IMR-90 (cell line): ENCODE measurements around the gene YPEL2. TPM values are rescaled to one million over a fixed set of nuclear protein-coding genes. Genes with fewer than 3 reads are reported as not detected.

Source experiments
- ATAC-seq: fragments of 200-7000 bp; cut with Tn5 transposase; 2 replicates; pipeline ENCODE4 v1.9.1; 2020; ENCODE audit warnings: low read depth, mild to moderate bottlenecking, moderate library complexity
- BruUV-seq: library from RNA; stranded (reverse); fragments of 400-500 nt; replicated peaks from 2 replicates; lab custom pipeline; 2021; lab: Mats Ljungman, UMichigan
- CTCF ChIA-PET: fragments of 300-600 bp; formaldehyde crosslinking; extraction: SDS; loops from one replicate; lab custom pipeline; 2021; ENCODE audit warnings: antibody characterized with exemption; lab: Yijun Ruan, JAX
- POLR2A ChIA-PET: fragments of 300-600 bp; sonication (Branson Sonifier 250); formaldehyde crosslinking; loops from one replicate; lab custom pipeline; 2022; ENCODE audit warnings: antibody characterized with exemption; ENCODE audit not compliant: unreplicated experiment; lab: Charles Lee
- DNase-seq: peaks from one replicate; pipeline ENCODE4 v3.0.0; 2013
- H2AFZ ChIP-seq: replicated peaks from 2 replicates; pipeline ENCODE3; 2013; ENCODE audit warnings: low read length, mild to moderate bottlenecking; ENCODE audit not compliant: poor library complexity
- H2AK5ac ChIP-seq: 2 replicates; pipeline ENCODE4 v1.6.1; 2013; ENCODE audit warnings: low read depth, low read length, inconsistent platforms
- H2AK9ac ChIP-seq: replicated peaks from 2 replicates; pipeline ENCODE3; 2013; ENCODE audit warnings: mild to moderate bottlenecking, low read depth, low read length, moderate library complexity; ENCODE audit not compliant: poor library complexity
- H2BK120ac ChIP-seq: 2 replicates; pipeline ENCODE4 v1.6.1; 2013; ENCODE audit warnings: low read depth, low read length, inconsistent platforms
- H2BK15ac ChIP-seq: 3 replicates; pipeline ENCODE4 v1.6.1; 2013; ENCODE audit warnings: low read depth, low read length, inconsistent platforms
- H2BK20ac ChIP-seq: 2 replicates; pipeline ENCODE4 v1.6.1; 2013; ENCODE audit warnings: low read depth, mild to moderate bottlenecking, inconsistent platforms, low read length, moderate library complexity
- H2BK5ac ChIP-seq: 2 replicates; pipeline ENCODE4 v1.6.1; 2013; ENCODE audit warnings: mild to moderate bottlenecking, low read depth, low read length, inconsistent platforms; ENCODE audit not compliant: poor library complexity, severe bottlenecking
- H3K14ac ChIP-seq: replicated peaks from 2 replicates; pipeline ENCODE4 v1.6.1; 2013; ENCODE audit warnings: low read depth, low read length, inconsistent platforms
- H3K18ac ChIP-seq: 2 replicates; pipeline ENCODE4 v1.6.1; 2013; ENCODE audit warnings: low read depth, low read length, control low read depth
- H3K23ac ChIP-seq: 2 replicates; pipeline ENCODE4 v1.6.1; 2013; ENCODE audit warnings: low read depth, low read length, inconsistent platforms
- H3K27ac ChIP-seq: 2 replicates; pipeline ENCODE4 v1.5.1; 2013; ENCODE audit warnings: mild to moderate bottlenecking, control low read depth, low read length; ENCODE audit not compliant: insufficient read depth
- H3K27me3 ChIP-seq: 2 replicates; pipeline ENCODE4 v1.6.1; 2013; ENCODE audit warnings: low read length; ENCODE audit not compliant: control insufficient read depth, insufficient read depth
- H3K36me3 ChIP-seq: 2 replicates; pipeline ENCODE4 v1.6.1; 2013; ENCODE audit warnings: low read length, mixed read lengths; ENCODE audit not compliant: control insufficient read depth, insufficient read depth
- H3K4ac ChIP-seq: 2 replicates; pipeline ENCODE4 v1.6.1; 2013; ENCODE audit warnings: low read depth, low read length, inconsistent platforms
- H3K4me1 ChIP-seq: 2 replicates; pipeline ENCODE4 v1.6.1; 2013; ENCODE audit warnings: low read length, mixed read lengths; ENCODE audit not compliant: control insufficient read depth, insufficient read depth
- H3K4me2 ChIP-seq: 2 replicates; pipeline ENCODE4 v1.6.1; 2013; ENCODE audit warnings: low read depth, mild to moderate bottlenecking, control low read depth, low read length, moderate library complexity
- H3K4me3 ChIP-seq: 2 replicates; pipeline ENCODE4 v1.5.1; 2013; ENCODE audit warnings: low read depth, mild to moderate bottlenecking, control low read depth, low read length, moderate library complexity; ENCODE audit not compliant: insufficient read depth
- H3K56ac ChIP-seq: 2 replicates; pipeline ENCODE4 v1.6.1; 2013; ENCODE audit warnings: low read length, inconsistent platforms; ENCODE audit not compliant: insufficient read depth; ENCODE audit errors: extremely low read depth
- H3K79me1 ChIP-seq, 2 experiments: 2 replicates each; pipeline ENCODE4 v1.6.1; 2013; ENCODE audit warnings: low read length in 2 of 2, inconsistent platforms in 1 of 2, low read depth in 1 of 2
- H3K9ac ChIP-seq: 2 replicates; pipeline ENCODE4 v1.6.1; 2013; ENCODE audit warnings: low read depth, low read length, control low read depth
- H3K9me1 ChIP-seq: 2 replicates; pipeline ENCODE4 v1.6.1; 2013; ENCODE audit warnings: low read length, inconsistent platforms; ENCODE audit not compliant: insufficient read depth
- H3K9me3 ChIP-seq: 2 replicates; pipeline ENCODE4 v1.6.1; 2013; ENCODE audit warnings: low read length; ENCODE audit not compliant: control insufficient read depth, insufficient read depth
- H4K20me1 ChIP-seq: 2 replicates; pipeline ENCODE4 v1.6.1; 2013; ENCODE audit warnings: low read length, inconsistent platforms; ENCODE audit not compliant: insufficient read depth
- H4K5ac ChIP-seq: 2 replicates; pipeline ENCODE4 v1.6.1; 2013; ENCODE audit warnings: mild to moderate bottlenecking, low read depth, low read length, control low read depth
- H4K8ac ChIP-seq, 2 experiments: 2 replicates each; pipeline ENCODE4 v1.6.1; 2013; ENCODE audit warnings: low read depth in 2 of 2, low read length in 2 of 2, control low read depth in 1 of 2, inconsistent platforms in 1 of 2
- H4K91ac ChIP-seq: 2 replicates; pipeline ENCODE4 v1.6.1; 2013; ENCODE audit warnings: low read depth, low read length, inconsistent platforms; ENCODE audit not compliant: insufficient read depth
- CHD1 ChIP-seq: IDR thresholded peaks from 2 replicates; pipeline ENCODE4 v1.6.1; 2012; ENCODE audit warnings: low read depth, low read length, improper control_type of control experiment
- MAFK ChIP-seq: IDR thresholded peaks from 2 replicates; pipeline ENCODE4 v1.6.1; 2012; ENCODE audit warnings: low read depth, low read length, improper control_type of control experiment
- WGBS, 2 experiments: methylation state at CpG; one replicate each; pipeline versions ENCODE4 v1.1.5 to v1.1.7; 2013; ENCODE audit warnings: missing lambda C conversion rate in 2 of 2; ENCODE audit not compliant: insufficient read length in 1 of 2; ENCODE audit errors: extremely low coverage in 2 of 2; 5-methylcytosine and 5-hydroxymethylcytosine counted together
- dilution Hi-C: fragments of 300-500 bp; cut with HindIII; formaldehyde crosslinking; loops from one replicate; pipeline ENCODE4 v1.14.3; 2018; ENCODE audit warnings: low sequenced_read_pairs; ENCODE audit not compliant: unreplicated experiment
- in situ Hi-C: fragments of 300-500 bp; cut with MboI; formaldehyde crosslinking; loops from 3 replicates; pipeline ENCODE4 v1.14.3; 2019; ENCODE audit warnings: low sequenced_read_pairs, inconsistent platforms, mixed read lengths
- intact Hi-C: fragments of 100-400 bp; cut with micrococcal nuclease; formaldehyde crosslinking; loops from 2 replicates; pipeline ENCODE4 v1.10.0; 2022
- polyA plus RNA-seq, 3 experiments: library from polyadenylated mRNA; depleted of rRNA; stranded (reverse); fragments of >200 nt; gene quantifications; 2 replicates each; pipeline ENCODE4 v1.2.3, GENCODE V29; 2012; ENCODE audit warnings: low replicate concordance in 1 of 3
- total RNA-seq: library from RNA; depleted of rRNA; stranded (reverse); fragments of >200 nt; gene quantifications from 2 replicates; pipeline ENCODE4 v1.2.3, GENCODE V29; 2012

Gene YPEL2
- total and polyA plus RNA-seq, 2 of the 4 experiments (the other 2 are of a cell fraction): 2.3 to 3.4 TPM

DNA sequence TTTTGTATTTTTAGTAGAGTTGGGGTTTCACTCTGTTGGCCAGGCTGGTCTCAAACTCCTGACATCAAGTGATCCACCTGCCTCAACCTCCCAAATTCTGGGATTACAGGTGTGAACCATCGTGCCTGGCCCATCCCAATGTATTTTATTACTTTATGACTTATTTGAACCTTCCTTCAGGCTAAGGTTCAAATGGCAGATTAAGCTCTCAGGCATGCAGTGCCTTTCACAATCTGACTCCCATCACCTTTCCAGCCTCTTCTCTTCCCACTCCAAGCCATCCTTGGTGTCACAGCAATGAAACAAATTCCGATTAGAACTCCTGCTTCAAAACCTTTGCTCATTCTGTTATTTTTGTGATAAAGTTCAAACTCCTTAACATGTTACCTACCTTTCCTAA, 26.6 kb upstream of the YPEL2 start:
- Histone ChIP-seq H3K27ac (no peak overlapping the region), H2AK5ac (no peak overlapping the region), H3K14ac (no peak overlapping the region), H4K20me1 (no peaks in the 10 kb centered on the region), H3K4me2 (no peak overlapping the region), H3K56ac (no peak overlapping the region), H2BK15ac (no peak overlapping the region), H3K18ac (no peak overlapping the region), H4K91ac (no peak overlapping the region), H3K79me1 (no peaks in the 10 kb centered on the region), H2AK9ac (no peak overlapping the region), H3K4me3 (no peak overlapping the region), H4K8ac (no peak overlapping the region), H3K9me3 (no peaks in the 10 kb centered on the region), H3K36me3 (no peaks in the 10 kb centered on the region), H2BK20ac (no peak overlapping the region), H4K5ac (no peak overlapping the region), H3K4me1 (no peaks in the 10 kb centered on the region), H3K9me1 (no peaks in the 10 kb centered on the region), H2AFZ (no peak overlapping the region), H3K9ac (no peak overlapping the region), H3K27me3 (no peaks in the 10 kb centered on the region), H2BK5ac (no peak overlapping the region), H3K23ac (no peak overlapping the region), H2BK120ac (no peak overlapping the region), H3K4ac (no peak overlapping the region)
- no peak for ATAC-seq
- no CpG with 5 or more reads among the region's 2 CpGs for WGBS, 2 experiments
- POLR2A ChIA-PET: no interaction called here
- CTCF ChIA-PET: interaction anchor here (0.6 kb wide), 1 partner anchor 209 kb away, joined by 3 read pairs; no protein-coding TSS in a partner anchor
- DNase-seq: no peak
- no peak for TF ChIP-seq CHD1
- no peak for TF ChIP-seq MAFK
- no TSS peak for BruUV-seq
- in situ Hi-C loops (no loop called here), dilution Hi-C loops (no loop called here), intact Hi-C loops (no loop called here)
